HG02623 (cell line): ENCODE measurements around the gene MT4.

Experiments
- ATAC-seq: cut with Tn5 transposase; IDR thresholded peaks from one replicate; pipeline ENCODE4 v1.9.1; 2021; ENCODE audit warnings: moderate library complexity; ENCODE audit not compliant: unreplicated experiment

Gene MT4

DNA sequence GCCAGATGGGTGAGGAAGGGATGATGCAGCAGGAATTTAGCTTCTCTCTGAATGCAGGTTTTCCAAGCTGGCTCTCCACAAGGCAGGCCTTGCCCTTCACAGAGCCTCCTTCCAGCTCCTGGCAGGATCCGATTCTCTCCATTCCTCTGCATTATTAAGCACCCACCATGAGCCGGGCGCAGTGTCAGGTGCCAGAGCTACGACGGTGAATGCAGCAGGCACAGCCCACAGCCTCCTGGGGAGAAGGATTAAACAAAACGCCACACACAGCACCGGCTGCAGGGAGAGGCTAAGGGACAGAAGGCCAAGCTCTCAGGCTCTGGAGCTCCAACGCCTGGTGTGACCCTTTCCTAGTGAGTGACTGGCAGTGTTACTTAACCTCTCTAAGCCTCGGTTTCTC, 36.5 kb downstream of the MT4 start:
- no peak for ATAC-seq

DNA sequence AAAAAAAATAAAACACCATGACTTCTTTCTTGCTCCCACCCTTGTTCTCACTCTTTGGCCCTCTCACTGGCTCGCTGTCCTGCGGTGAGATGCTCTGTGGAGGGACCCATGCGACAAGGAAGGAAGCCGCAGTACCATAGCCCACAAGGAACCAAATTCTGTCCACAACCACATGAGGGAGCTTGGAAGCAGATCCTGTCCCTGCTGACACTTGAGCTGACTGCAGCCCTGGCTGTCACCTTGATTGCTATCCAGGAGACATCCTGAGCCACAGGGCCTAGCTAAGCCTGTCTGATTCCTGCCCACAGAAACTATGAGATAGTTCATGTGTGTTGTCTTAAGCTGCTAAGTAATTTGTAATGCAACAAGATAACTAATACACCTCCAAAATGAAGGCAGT, 38.7 kb downstream of the MT4 start:
- ATAC-seq, result no peak

DNA sequence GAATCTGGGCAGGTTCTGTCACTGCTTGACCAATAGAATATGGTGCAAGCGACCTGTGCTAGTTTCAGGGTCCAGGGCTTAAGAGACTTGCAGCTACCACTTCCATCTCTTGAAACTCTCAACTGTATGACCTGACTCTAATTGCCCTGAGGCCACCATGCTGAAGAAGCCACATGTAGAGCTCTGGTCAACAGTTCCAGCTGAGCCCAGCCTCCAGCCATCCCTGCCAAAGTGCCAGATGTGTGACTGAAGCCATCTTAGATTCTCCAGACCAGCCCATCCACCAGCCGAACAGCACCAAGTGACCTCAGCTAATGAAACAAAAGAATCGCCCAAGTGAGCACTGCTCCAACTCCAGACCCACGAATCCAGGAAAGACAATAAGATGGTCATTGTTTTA, 40.1 kb downstream of the MT4 start:
- no peak for ATAC-seq

DNA sequence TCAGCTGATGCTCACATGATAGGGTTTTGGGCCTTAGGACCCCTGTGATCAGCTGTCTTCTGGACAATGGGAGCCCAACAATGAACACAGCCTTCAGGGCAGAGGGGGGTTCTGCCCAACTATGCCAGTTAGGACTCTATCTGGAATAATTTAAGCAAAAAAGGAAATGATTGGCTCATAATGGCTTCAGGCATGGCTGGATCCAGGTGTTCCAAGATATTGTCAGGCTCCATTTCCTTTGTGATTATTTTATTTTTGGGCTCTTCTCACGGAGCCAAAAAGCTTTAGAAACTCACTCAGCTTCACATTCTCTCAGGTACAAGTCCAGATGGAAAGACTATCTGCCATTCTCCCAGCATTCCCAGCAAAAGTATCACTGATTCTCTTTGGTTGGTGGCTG, 40.6 kb downstream of the MT4 start:
- ATAC-seq, result no peak

DNA sequence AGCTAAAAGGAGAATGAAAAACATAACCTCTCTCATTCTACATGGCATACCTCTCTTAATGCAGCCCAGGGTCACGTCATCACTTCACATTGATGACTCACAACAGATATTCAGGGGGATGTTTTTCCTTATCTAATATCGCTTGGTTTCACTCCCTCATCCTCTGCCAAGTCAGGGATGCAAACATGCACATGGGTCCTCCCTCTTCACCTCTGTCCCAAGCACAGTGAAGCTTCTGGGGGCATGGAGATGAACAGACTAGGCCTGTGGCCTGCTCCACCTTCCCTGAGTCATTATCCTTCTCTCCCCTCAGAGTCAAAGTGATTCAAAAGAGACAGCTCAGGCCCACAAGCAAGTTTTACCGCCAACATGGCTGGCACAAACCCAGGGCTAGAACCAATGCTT, 41.2 kb downstream of the MT4 start:
- ATAC-seq, result no peak

DNA sequence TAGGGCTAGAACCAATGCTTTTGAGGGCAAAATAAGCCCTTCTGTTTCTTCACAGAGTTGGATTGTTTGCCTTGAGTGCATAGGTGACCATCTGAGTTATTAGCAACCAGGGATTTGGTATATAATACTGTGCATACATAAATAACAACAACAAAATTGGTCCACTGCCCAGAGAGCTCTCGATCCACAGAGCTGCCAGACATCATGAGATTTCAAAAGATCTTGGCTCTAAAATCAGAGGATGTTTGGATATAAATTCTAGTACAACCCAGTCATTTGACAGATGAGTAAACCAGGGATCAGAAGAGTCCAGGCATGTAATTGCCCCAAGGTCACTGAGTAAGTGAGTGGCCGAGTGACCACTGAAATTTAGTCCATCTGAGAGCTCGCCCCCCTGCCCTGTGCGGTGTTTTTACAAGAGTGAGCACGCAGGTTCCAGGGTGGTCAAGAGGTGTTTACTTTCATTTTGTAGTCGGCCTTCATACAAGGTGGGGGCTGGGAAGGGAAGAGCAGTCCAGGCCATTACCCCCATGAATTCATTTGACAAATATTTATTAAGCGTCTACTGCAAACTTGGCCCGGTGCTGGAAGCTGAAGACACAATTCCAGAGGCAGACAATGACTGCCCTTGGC, 41.7 kb downstream of the MT4 start:
- no peak for ATAC-seq

DNA sequence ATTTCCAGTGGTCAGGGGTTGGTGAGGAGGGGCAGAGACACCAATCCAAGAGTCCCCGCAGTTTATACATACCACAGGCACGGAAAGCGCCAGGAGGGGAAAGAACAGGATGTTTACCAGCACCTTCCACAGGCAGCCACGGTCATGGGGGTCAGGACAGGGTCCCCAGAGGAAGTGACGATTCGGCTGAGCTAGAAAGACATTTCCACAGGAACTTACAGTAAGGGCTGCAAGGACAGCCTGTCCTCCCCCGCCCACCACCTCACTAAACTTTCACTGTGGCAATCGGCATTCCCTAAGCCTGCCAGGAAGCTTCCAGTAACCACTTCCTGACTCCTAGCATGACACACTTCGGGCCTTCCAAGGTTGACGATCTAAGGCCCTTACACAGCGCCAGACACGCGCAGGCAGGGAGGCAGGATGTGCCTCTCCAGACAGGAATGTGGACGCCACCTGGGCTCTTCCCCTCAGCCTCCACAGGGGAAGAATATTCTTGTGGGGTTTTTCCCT, 42.3 kb downstream of the MT4 start:
- ATAC-seq, result no peak

DNA sequence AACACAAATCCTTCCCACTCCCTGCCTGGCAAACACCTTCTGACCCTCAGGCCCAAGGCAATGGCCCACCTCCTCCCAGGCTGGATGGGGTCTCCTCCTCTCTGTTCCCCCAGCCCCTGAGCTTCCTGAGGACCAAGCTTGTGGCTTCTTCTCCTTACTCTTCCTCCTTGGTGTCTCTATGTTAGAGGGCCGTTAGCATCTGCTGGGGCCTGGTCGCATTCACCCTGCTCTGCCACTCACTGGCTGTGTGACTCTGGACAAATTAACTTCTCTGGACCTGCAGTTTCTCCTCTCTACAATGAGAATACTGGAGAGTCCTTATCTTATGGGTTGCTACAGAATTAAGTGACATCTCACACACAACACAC, 42.8 kb downstream of the MT4 start:
- ATAC-seq, result no peak

DNA sequence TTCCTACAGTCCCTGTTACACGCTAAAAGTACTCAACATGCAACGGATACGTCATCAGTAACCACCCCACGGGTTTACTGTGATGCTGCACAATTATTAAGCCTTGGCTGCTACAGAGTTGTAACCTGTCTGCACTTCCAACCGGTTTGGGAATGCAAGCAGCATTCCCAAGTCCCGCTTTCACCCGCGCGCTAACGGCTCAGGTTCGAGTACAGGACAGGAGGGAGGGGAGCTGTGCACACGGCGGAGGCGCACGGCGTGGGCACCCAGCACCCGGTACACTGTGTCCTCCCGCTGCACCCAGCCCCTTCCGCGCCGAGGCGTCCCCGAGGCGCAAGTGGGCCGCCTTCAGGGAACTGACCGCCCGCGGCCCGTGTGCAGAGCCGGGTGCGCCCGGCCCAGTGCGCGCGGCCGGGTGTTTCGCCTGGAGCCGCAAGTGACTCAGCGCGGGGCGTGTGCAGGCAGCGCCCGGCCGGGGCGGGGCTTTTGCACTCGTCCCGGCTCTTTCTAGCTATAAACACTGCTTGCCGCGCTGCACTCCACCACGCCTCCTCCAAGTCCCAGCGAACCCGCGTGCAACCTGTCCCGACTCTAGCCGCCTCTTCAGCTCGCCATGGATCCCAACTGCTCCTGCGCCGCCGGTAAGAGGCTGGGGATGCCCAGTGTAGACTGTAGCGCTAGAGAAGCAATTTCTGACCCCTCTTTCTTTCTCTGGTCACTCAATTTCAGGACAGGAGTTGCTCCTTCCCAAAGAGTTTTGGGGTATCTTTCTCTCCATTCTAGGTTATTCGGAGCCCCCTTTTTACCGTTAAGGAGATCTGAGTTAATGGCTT, 43.4 kb downstream of the MT4 start, which contains the start of gene MT2A:
Gene MT2A (plus strand): TSS at position 542 of the 833 bp plus-strand sequence. CDS start 72 bp downstream, at position 614.
- peak; percentile 83 for ATAC-seq

DNA sequence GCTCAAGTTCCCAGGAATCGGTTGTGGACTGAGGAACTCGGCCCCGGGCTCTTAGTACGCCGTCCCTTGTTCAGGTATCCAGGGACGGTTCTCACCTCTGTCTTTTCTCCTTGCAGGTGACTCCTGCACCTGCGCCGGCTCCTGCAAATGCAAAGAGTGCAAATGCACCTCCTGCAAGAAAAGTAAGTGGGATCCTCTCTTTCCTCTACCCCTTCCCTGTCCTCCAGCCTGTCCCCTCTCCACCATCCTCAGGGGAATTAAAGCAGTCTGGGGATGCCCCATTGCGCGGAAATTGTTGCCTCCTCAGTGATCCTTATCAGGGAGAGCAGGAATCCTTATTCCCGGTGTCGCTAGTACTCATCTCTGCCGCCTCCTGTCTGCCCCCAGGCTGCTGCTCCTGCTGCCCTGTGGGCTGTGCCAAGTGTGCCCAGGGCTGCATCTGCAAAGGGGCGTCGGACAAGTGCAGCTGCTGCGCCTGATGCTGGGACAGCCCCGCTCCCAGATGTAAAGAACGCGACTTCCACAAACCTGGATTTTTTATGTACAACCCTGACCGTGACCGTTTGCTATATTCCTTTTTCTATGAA, 44.1 kb downstream of the MT4 start:
- no peak for ATAC-seq

DNA sequence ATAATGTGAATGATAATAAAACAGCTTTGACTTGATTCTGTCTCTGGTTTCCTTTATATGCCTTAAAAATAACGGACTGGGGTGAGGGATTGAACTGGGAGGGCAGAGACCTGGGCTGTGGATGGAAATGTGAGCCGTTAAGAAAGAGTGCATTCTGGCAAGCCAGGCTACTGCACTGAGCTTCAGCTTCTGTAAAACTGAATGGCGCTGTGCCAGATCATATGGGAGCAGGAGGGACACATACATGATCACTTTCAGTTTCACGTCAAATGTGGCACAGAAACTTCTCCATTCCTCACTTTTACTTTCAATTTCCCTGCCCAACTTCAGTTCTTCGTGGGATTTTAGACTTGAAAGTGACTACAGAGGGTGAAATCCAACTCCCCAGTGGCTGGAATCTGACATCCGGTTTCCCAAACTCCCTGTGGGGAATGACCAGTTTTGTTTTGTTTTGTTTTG, 44.6 kb downstream of the MT4 start:
- ATAC-seq, result peak; percentile 36

DNA sequence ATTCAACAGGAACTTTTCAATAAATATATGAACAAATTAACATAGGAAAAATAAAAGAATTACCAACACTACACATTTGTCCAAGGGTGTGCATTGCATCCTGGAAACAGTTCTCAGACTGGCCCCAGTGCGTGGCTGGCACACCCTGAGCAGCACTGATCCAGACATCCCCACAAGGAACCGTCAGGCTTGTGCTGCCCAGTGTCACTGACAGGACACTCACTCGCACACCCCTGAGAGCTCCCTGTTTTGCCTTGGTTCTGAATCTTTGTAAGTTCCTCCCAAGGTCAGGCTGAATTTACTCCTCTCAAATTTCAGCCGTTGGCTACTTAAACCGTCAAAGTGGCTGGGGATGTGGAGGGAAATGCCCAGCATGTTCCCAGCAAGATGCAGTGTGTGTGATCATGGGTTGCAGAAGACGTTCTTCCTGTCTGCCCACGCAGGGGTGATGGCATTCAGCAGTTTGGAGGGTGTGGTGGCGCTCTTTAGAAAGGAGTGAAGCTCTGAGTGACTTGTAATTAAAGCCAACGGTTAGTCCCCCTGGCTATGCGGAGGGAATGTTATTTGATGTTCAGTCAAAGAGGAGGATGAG, 45.2 kb downstream of the MT4 start:
- no peak for ATAC-seq

DNA sequence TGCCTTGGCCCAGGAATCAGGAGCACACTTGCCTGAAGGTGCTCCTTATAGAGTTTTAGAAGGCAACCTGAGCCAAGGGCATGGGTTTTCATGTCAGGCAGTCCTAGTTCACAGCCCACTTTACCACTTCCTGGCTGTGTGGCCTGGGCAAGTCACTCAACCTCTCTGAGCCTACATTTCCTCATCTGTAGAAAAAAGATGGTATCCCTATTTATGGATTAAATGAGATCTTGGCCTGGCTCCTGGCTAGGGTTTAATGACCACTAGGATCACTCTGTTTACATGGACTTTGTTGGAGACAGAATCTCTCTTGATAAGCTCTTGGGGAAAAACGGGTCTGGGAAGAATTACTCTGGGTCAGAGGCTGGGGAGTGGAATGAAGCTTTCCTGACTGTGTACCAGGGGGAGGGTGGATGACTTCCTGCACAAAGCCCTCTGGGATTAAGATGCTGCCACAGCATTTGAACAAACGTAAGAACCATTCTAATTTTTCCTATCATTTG, 45.8 kb downstream of the MT4 start:
- no peak for ATAC-seq

DNA sequence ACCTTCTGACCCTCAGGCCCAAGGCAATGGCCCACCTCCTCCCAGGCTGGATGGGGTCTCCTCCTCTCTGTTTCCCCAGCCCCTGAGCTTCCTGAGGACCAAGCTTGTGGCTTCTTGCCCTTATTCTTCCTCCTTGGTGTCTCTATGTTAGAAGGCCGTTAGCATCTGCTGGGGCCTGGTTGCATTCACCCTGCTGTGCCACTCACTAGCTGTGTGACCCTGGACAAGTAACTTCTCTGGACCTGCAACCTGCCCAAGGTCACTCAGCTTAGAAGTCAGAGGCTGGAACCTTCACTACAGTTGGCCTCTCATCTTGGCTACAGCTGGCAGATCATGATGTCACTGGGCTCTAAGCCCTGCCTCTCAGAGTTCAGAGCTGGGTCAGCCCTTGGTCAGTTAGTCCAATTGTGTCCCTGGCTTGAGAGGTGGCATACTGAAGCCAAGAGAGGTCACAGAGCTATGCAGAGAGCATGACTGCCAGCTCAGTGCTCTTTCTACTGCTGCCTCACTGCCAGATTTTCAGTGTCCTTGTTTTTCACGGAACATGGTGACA, 46.5 kb downstream of the MT4 start:
- no peak for ATAC-seq

DNA sequence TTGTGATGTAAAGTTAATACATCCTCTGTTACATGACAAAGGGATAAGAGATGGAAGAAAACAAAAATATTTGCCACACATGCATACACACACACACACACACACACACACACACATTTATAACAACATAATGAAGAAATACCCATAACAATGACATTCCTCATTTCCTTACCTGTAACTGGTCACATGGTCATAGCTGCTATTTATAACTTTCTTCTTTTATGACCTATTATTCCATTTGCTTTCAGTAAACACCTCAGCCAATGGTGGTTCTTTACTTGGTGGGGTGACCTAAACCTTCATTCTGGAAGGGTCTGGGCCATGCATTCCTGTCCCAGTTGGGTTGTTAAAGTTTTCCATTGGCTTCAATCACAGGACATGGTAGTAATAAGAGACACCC, 48.8 kb downstream of the MT4 start:
- ATAC-seq, result no peak

DNA sequence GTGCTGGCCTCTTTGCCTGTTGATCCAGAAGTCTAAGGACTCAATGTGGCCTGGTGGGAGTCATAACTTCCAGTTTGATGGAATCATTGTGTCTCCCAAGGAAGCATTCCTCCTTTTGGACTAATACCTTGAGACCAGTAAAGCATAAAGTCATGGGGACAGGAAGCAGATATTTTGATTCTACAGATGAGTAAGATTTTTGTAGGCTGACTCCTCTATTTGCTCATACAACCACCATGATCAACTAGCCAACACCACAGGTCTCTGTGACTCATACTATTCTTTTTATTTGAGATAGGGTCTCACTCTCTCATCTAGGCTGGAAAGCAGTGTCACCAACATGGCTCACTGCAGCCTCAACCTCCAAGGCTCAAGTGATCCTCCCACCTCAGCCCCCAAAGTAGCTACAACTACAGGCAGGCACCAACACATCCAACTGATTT, 49.7 kb downstream of the MT4 start:
- no peak for ATAC-seq

DNA sequence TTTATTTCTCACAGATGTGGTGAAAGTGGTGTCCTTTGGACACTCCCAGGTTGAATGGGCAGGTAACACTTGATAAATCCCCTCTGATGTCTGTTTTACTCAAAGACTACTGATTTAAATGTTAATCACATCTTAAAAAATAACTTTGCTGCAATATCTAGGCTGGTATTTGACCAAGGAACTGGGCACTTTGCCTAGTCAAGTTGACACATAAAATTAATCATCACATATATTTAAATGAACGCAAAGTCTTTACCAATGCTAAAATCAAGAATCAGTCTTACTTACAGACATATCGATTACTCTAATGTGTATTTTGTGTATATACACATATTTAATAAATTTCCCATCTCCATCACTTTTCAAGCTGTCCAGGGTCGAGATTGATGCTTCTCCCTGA, 50.5 kb downstream of the MT4 start:
- ATAC-seq, result no peak

DNA sequence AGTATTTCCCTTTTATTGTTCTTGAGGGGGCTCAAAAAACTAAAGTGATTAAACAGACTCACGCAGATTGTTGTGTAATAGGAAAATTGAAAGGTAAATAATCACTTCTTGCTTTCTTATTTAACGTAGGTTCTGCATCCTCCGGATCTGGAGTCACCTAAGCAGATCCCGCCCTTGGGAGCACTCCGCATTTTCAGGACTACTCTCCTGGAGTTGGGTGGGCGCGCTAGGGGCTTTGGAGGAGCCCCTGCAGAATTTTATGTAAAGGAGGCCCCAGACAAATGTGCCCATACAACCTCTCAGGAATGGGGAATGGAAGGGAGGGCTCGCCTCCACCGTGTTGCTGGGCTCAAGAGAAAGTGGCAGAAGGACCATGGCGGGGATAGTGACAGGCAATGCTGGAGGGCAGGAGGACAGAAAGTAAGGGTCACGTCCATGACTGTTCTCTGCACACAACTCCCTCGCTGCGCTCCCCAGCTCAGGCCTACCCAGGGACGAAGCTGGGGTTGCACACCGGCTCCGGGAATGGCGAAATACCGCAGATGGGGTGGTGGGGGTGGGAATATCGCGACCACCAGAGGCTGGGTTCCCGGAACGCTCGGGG, 51.8 kb downstream of the MT4 start:
- ATAC-seq, result no peak

DNA sequence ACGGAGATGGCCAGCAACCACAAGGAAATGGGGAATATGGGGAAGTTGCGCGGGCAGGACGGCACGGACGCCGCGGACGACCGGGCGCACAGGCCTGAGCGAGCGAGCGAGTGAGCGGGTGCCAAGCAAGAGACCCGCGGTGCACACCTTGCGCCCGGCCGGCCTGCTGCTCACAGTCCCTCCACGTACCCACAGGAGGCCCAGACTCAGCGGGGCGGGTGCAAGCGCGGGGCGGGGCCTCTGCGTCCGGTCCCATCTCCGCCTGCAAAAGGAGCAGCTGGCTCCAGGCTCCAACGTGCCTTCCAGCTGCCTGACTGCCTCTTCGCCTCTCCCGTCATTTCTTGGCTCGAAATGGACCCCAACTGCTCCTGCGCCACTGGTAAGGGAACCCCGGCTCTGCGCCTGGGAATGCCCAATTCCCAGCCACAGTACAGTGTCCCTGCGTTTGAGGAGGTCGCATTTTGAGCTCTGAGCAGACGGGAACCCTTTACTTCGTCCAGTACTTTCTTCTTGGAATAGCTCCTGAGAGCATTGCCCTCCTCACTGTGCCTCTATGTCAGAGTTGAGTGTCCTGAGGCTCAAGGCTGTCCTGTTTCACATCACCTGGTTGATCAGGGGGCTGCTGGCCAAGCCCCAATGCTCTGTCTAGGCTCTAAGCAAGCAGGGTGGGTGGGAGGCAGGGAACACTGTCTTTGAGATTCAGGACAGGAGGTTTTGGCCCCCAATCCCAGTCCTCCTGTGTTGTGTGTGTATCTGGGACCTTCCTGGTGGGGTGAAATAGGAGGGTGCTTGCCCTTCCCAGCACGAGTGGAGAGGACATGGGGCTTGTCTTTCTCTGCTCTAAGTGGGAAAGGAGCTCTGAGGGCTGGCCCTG, 52.6 kb downstream of the MT4 start:
- ATAC-seq, result no peak

DNA sequence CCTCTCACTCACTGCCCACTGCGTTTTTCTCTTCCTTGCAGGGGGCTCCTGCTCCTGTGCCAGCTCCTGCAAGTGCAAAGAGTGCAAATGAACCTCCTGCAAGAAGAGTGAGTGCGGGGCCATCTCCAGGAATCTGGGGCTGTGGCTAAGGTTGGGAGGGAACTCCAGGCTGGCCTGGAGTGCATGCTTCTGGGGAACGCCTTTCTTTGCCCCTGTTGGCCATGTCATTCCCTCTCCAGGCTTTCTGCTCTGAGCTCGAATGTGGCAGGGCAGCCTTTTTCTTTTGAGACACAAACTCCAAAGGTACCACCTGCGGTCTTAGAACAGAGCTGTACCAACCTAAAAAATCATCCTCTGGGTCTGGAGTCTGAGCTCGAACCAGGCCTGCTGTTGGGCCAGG, 53.3 kb downstream of the MT4 start:
- ATAC-seq, result no peak
